Loucy (cell line): ENCODE results near the gene ZCCHC14.

Experiments
- EZH2phosphoT487 ChIP-seq: fragments of 200-600 bp; IDR thresholded peaks from 2 replicates; pipeline ENCODE4 v1.6.1; 2018; ENCODE audit warnings: antibody characterized with exemption, mild to moderate bottlenecking, moderate library complexity, borderline replicate concordance
- TF ChIP-seq, protein P1 (sequence below): fragments of 200-600 bp; sonication (generic); conservative IDR thresholded peaks from 2 replicates; pipeline ENCODE4 v1.5.1; 2014; ENCODE audit warnings: mild to moderate bottlenecking, antibody characterized with exemption, low read length

DNA sequence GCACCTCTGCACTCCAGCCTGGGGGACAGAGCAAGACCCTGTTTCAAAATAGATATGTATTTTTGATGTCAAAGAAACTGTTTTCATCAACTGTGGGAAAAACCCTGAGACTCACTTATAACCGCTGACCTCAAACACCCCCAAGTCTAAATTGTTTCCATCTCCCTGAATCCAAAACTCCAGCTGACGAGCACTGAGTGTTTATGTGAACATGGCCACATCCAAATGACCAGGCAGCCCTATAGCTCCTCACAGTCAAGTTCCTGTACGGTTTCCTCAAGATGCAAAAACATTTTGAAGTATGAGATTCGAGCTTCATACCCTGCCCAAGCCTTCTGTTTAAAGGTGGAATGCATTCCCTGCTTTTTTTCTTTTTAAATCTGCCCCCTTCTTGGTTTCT lies 45.3 kb upstream of the ZCCHC14 start:
- TF ChIP-seq, protein P1, sequence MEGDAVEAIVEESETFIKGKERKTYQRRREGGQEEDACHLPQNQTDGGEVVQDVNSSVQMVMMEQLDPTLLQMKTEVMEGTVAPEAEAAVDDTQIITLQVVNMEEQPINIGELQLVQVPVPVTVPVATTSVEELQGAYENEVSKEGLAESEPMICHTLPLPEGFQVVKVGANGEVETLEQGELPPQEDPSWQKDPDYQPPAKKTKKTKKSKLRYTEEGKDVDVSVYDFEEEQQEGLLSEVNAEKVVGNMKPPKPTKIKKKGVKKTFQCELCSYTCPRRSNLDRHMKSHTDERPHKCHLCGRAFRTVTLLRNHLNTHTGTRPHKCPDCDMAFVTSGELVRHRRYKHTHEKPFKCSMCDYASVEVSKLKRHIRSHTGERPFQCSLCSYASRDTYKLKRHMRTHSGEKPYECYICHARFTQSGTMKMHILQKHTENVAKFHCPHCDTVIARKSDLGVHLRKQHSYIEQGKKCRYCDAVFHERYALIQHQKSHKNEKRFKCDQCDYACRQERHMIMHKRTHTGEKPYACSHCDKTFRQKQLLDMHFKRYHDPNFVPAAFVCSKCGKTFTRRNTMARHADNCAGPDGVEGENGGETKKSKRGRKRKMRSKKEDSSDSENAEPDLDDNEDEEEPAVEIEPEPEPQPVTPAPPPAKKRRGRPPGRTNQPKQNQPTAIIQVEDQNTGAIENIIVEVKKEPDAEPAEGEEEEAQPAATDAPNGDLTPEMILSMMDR, result no peak
- TF ChIP-seq EZH2phosphoT487, result no peak
